Neural cell (in vitro differentiated cells): ENCODE results near the gene LHFPL6.

ENCODE experiments used
- CTCF ChIP-seq: fragments of 450-650 bp; IDR thresholded peaks from 2 replicates; pipeline ENCODE4 v1.5.1; 2014; ENCODE audit warnings: antibody characterized with exemption, mild to moderate bottlenecking, moderate library complexity; ENCODE audit not compliant: poor library complexity, severe bottlenecking
- EZH2 ChIP-seq: fragments of 200-600, 300-800 bp; shearing (Covaris generic), sonication (generic); IDR thresholded peaks from 2 replicates; pipeline ENCODE4 v1.6.1; 2014; ENCODE audit warnings: antibody characterized with exemption, low read length, borderline replicate concordance, mild to moderate bottlenecking; ENCODE audit not compliant: insufficient read depth, poor library complexity, severe bottlenecking

- TF ChIP-seq EZH2, result no peak
- no peak for TF ChIP-seq CTCF
Measured at GRCh38 chr13:39588384-39588783, 14.6 kb downstream of the LHFPL6 start.
